Brain microvascular endothelial cell (primary cell): Measurements from ENCODE around the gene CNTLN.
A peak's percentile ranks its signal among the peaks of the same experiment; 100 is the strongest.

Experiments
- DNase-seq: peaks from one replicate; pipeline ENCODE4 v3.0.0-alpha.2; 2020
- H3K27ac ChIP-seq: fragments of 250-450 bp; sonication (Bioruptor Pico); 2 replicates; pipeline ENCODE4 v1.5.1; 2020; ENCODE audit warnings: mild to moderate bottlenecking, moderate library complexity
- H3K27me3 ChIP-seq: fragments of 250-450 bp; sonication (Bioruptor Pico); replicated peaks from 2 replicates; pipeline ENCODE4 v1.5.1; 2020; ENCODE audit warnings: mild to moderate bottlenecking
- H3K36me3 ChIP-seq: fragments of 250-450 bp; sonication (Bioruptor Pico); replicated peaks from 2 replicates; pipeline ENCODE4 v1.5.1; 2020; ENCODE audit warnings: mild to moderate bottlenecking
- H3K4me3 ChIP-seq: 2 replicates; pipeline ENCODE4 v1.5.1; 2011; ENCODE audit warnings: low read depth, mild to moderate bottlenecking, control low read depth, low read length, moderate library complexity
- CTCF ChIP-seq: IDR thresholded peaks from 2 replicates; pipeline ENCODE4 v1.5.1; 2011; ENCODE audit warnings: low read depth, mild to moderate bottlenecking, moderate library complexity, low read length, control low read depth, inconsistent platforms; ENCODE audit errors: missing control alignments
- in situ Hi-C: cut with HindIII; loops from 2 replicates; pipeline ENCODE4 v1.10.0; 2017; ENCODE audit warnings: low sequenced_read_pairs, low pct_ligation_motif_present

CNTLN gene

GRCh38 chr9:17491780-17492179 lies 356.9 kb downstream of the CNTLN start:
- no peak for TF ChIP-seq CTCF
- Histone ChIP-seq H3K27ac (no peak overlapping the region), H3K4me3 (no peak overlapping the region), H3K27me3 (no peaks in the 10 kb centered on the region), H3K36me3 (no peaks in the 10 kb centered on the region)
- in situ Hi-C loops: no loop called here
- DNase-seq: no peak

GRCh38 chr9:17503196-17503595 lies 368.4 kb downstream of the CNTLN start:
- no peaks in the 10 kb centered on the region for H3K36me3 ChIP-seq
- H3K4me3 ChIP-seq: no peak overlapping the region
- in situ Hi-C loops: no loop called here
- DNase-seq: no peak
- TF ChIP-seq CTCF: no peak
- no peaks in the 10 kb centered on the region for H3K27me3 ChIP-seq
- H3K27ac ChIP-seq: no peak overlapping the region

GRCh38 chr9:17509151-17509550 lies 374.3 kb downstream of the CNTLN start:
- no peak for TF ChIP-seq CTCF
- Histone ChIP-seq H3K27ac (no peak overlapping the region), H3K36me3 (no peaks in the 10 kb centered on the region), H3K4me3 (no peak overlapping the region), H3K27me3 (no peaks in the 10 kb centered on the region)
- DNase-seq: no peak
- in situ Hi-C loops: no loop called here

- Histone ChIP-seq H3K4me3 (no peak overlapping the region), H3K27me3 (no peaks in the 10 kb centered on the region), H3K27ac (no peak overlapping the region), H3K36me3 (no peaks in the 10 kb centered on the region)
- TF ChIP-seq CTCF: no peak
- peak; percentile 32 for DNase-seq
- in situ Hi-C loops: no loop called here
Observed at GRCh38 chr9:17509701-17510100, 374.9 kb downstream of the CNTLN start.

- no peak for TF ChIP-seq CTCF
- in situ Hi-C loops: no loop called here
- DNase-seq: no peak
- no peaks in the 10 kb centered on the region for H3K36me3 ChIP-seq
- no peak overlapping the region for H3K4me3 ChIP-seq
- no peak overlapping the region for H3K27ac ChIP-seq
- no peaks in the 10 kb centered on the region for H3K27me3 ChIP-seq
Observed at GRCh38 chr9:17519761-17520160, 384.9 kb downstream of the CNTLN start.

GRCh38 chr9:17520268-17521064 lies 385.6 kb downstream of the CNTLN start:
- Histone ChIP-seq H3K4me3 (no peak overlapping the region), H3K36me3 (no peaks in the 10 kb centered on the region), H3K27me3 (no peaks in the 10 kb centered on the region), H3K27ac (no peak overlapping the region)
- TF ChIP-seq CTCF: peak; percentile 8
- no peak for DNase-seq
- in situ Hi-C loops: no loop called here
